B cell (primary cell): ENCODE measurements around the gene CDC25B.

Experiments
- CTCF ChIP-seq: fragments of 200-600 bp; IDR thresholded peaks from one replicate; pipeline ENCODE4 v1.8.0; 2022; ENCODE audit warnings: antibody characterized with exemption, mild to moderate bottlenecking
- EZH2 ChIP-seq: IDR thresholded peaks from 2 replicates; pipeline ENCODE4 v1.6.1; 2012; ENCODE audit warnings: borderline replicate concordance, low read depth, mild to moderate bottlenecking, moderate library complexity, low read length; ENCODE audit not compliant: insufficient read depth, poor library complexity, severe bottlenecking

DNA sequence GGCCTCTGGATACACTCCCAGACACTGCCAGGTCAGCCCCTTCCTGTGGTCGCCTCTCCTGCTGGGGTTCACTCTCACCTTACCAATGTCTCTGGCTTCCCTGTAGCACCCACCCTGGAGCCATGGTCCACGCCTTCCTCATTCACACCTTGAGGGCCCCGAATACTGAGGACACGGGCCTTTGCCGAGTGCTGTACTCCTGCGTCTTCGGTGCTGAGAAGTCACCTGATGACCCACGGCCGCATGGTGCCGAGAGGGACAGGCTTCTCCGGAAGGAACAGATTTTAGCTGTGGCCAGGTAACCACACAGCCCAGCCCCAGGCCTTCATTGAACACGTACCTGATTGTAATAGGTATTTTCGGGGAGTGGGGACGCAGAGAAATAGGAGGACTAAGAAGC, 25.9 kb downstream of the CDC25B start:
- TF ChIP-seq CTCF, result no peak
- no peak for TF ChIP-seq EZH2
